Progenitor cell of endocrine pancreas (in vitro differentiated cells): Measurements from ENCODE around the gene AFAP1L1. TPM values are rescaled to one million over a fixed set of nuclear protein-coding genes. Genes with fewer than 3 reads are reported as not detected.

Source experiments
- DNase-seq: peaks from one replicate; pipeline ENCODE4 v3.0.0; 2021; ENCODE audit warnings: low spot score; ENCODE audit not compliant: unreplicated experiment
- H3K27ac Mint-ChIP-seq: 2 replicates; pipeline ENCODE4 v1.8.0; 2021; ENCODE audit warnings: mild to moderate bottlenecking, moderate library complexity, mixed read lengths
- H3K27me3 Mint-ChIP-seq: 2 replicates; pipeline ENCODE4 v1.8.0; 2021; ENCODE audit warnings: mixed read lengths
- H3K36me3 Mint-ChIP-seq: 2 replicates; pipeline ENCODE4 v1.8.0; 2022; ENCODE audit warnings: mixed read lengths; ENCODE audit not compliant: insufficient read depth
- H3K4me1 Mint-ChIP-seq: 2 replicates; pipeline ENCODE4 v1.8.0; 2021; ENCODE audit warnings: low read depth, mixed read lengths
- H3K4me3 Mint-ChIP-seq: 2 replicates; pipeline ENCODE4 v1.8.0; 2021; ENCODE audit warnings: low read depth, mild to moderate bottlenecking, moderate library complexity, mixed read lengths
- H3K9me3 Mint-ChIP-seq: 2 replicates; pipeline ENCODE4 v1.8.0; 2021; ENCODE audit warnings: low read depth, mixed read lengths
- total RNA-seq: library from RNA; stranded (reverse); gene quantifications from 2 replicates; pipeline ENCODE4 v1.2.1, GENCODE V29; 2021
- TF ChIP-seq, protein P1 (sequence below): fragments of 200-600 bp; sonication (generic); IDR thresholded peaks from one replicate; pipeline ENCODE4 v1.5.0; 2021; ENCODE audit warnings: antibody characterized with exemption, mild to moderate bottlenecking; ENCODE audit not compliant: unreplicated experiment

AFAP1L1 gene
- total RNA-seq, 1 donor from 2014 or later = 0.69 TPM

DNA sequence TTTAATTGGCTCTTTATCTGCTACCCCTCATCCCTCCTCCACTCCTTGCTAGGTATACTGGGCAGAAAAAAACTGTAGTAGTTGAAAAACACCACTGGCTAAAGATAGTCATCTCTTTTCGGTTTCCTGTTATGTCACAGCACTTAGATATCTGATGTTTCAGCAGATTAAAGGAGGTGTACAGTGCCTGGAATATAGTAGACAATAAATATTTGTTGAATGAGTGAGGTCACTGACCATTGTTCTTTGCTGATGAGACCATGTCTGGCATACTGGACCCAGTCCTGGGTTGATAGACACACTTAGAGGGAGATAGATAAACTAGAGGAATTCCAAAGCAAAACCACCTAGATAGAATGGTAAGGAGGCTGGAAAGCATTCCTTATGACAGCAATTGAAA lies 76.9 kb downstream of the AFAP1L1 start:
- Mint-ChIP-seq H3K9me3 (no peaks in the 10 kb centered on the region), H3K27ac (no peak overlapping the region), H3K4me3 (no peak overlapping the region), H3K27me3 (no peaks in the 10 kb centered on the region), H3K4me1 (peaks cover 15% of the 10 kb centered on the region), H3K36me3 (peaks cover 29% of the 10 kb centered on the region)
- TF ChIP-seq, protein P1, sequence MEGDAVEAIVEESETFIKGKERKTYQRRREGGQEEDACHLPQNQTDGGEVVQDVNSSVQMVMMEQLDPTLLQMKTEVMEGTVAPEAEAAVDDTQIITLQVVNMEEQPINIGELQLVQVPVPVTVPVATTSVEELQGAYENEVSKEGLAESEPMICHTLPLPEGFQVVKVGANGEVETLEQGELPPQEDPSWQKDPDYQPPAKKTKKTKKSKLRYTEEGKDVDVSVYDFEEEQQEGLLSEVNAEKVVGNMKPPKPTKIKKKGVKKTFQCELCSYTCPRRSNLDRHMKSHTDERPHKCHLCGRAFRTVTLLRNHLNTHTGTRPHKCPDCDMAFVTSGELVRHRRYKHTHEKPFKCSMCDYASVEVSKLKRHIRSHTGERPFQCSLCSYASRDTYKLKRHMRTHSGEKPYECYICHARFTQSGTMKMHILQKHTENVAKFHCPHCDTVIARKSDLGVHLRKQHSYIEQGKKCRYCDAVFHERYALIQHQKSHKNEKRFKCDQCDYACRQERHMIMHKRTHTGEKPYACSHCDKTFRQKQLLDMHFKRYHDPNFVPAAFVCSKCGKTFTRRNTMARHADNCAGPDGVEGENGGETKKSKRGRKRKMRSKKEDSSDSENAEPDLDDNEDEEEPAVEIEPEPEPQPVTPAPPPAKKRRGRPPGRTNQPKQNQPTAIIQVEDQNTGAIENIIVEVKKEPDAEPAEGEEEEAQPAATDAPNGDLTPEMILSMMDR = no peak
- no peak for DNase-seq

DNA sequence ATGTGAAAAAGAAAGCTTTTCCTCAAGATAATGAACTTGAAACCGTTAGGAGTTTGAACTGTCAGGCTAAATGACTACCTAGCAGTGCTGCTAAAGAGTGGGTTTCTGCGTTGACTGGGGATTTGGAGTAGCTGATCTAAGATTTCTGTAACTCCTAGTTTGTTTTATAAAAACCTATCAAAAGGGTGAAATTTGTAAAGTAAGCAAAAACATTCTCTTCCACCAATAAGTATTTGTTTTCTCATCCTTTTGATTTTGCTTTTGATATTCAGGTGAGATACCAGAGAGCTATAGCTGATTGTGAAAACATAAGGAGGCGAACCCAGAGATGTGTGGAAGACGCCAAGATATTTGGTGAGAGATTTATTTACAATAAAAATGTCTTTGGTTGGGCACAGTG lies 77.7 kb downstream of the AFAP1L1 start:
- H3K4me1 Mint-ChIP-seq = peaks cover 15% of the 10 kb centered on the region
- TF ChIP-seq, protein P1 = no peak
- no peak for DNase-seq
- H3K27me3 Mint-ChIP-seq = no peaks in the 10 kb centered on the region
- no peak overlapping the region for H3K27ac Mint-ChIP-seq
- no peak overlapping the region for H3K4me3 Mint-ChIP-seq
- peaks cover 32% of the 10 kb centered on the region for H3K36me3 Mint-ChIP-seq
- no peaks in the 10 kb centered on the region for H3K9me3 Mint-ChIP-seq

DNA sequence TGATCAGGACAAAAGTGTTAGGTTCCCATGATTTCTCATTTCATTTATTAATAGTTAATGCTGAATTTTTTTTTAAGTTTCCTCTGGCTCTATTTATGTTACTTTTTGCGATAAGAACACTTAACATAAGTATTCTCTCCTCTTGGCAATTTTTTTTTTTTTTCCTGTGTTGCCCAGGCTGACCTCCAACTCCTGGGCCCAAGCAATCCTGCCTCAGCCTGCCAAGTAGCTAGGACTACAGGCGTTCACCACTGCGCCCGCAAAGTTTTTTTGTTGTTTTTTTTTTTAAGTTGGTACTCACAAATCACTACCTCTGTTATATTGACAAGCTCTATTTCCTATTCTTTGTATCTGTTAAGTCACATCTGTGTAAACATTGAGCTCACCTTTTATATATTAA lies 80.5 kb downstream of the AFAP1L1 start:
- DNase-seq = no peak
- Mint-ChIP-seq H3K27me3 (no peaks in the 10 kb centered on the region), H3K9me3 (no peaks in the 10 kb centered on the region), H3K27ac (no peak overlapping the region), H3K4me3 (no peak overlapping the region), H3K36me3 (peaks cover 36% of the 10 kb centered on the region), H3K4me1 (peaks cover under 1% of the 10 kb centered on the region)
- TF ChIP-seq, protein P1 = no peak

DNA sequence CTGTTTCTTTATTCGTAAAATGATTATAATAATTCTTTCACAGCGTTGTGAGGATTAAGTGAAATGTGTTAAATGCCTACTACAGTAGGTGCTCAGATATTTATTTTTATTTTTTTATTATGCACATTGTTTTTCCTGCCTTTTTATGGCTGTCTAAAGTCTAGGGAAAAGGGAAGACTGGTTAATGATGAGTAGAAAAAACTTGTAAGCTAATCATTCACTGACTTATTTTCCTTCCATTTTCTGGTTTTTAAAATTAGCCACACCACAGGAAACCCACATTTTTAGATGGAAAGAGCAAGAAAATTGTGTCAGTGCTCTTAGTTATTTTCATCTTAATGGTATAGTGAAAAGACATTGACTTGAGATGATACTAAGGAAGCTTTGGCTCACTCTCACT lies 82.3 kb downstream of the AFAP1L1 start:
- no peak for DNase-seq
- peaks cover 31% of the 10 kb centered on the region for H3K36me3 Mint-ChIP-seq
- peaks cover 6% of the 10 kb centered on the region for H3K4me1 Mint-ChIP-seq
- H3K27me3 Mint-ChIP-seq = peaks cover 5% of the 10 kb centered on the region
- TF ChIP-seq, protein P1 = no peak
- H3K27ac Mint-ChIP-seq = no peak overlapping the region
- no peak overlapping the region for H3K4me3 Mint-ChIP-seq
- H3K9me3 Mint-ChIP-seq = no peaks in the 10 kb centered on the region

DNA sequence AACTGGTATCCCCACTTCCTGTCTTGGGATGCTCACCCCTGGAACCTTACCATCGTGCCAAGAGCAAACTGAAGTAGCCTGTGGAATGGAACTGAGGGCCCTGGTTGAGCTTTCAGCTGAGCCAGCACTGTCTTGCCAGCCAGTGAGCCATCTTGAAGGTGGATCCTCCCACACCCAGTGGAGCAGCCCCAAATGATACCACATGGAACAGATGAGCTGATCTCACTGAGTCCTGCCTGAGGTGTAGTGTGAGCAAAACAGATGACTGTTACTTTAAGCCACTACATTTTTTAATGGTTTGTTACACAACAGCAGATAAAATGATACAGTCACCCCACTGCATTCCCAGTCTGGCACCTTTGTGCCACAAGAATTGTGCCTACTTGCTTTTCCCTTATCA lies 84.0 kb downstream of the AFAP1L1 start:
- H3K36me3 Mint-ChIP-seq = peaks cover 20% of the 10 kb centered on the region
- H3K27me3 Mint-ChIP-seq = peaks cover 10% of the 10 kb centered on the region
- no peak overlapping the region for H3K27ac Mint-ChIP-seq
- no peak overlapping the region for H3K4me3 Mint-ChIP-seq
- peaks cover 6% of the 10 kb centered on the region for H3K4me1 Mint-ChIP-seq
- no peak for DNase-seq
- no peaks in the 10 kb centered on the region for H3K9me3 Mint-ChIP-seq
- TF ChIP-seq, protein P1 = no peak
